Gastrocnemius medialis (tissue), 4 donors: Measurements from ENCODE around the gene CDCA8.

Experiments
- POLR2A ChIP-seq, 2 donors: fragments of 450-650 bp; IDR thresholded peaks; one replicate each; pipeline ENCODE4 v1.6.1; 2017; ENCODE audit warnings: antibody characterized with exemption in 2 of 2, mild to moderate bottlenecking in 2 of 2, moderate library complexity in 2 of 2
- TF ChIP-seq, protein P1 (sequence below), 5 experiments: fragments of 450-650 bp in 3 of 5; fragments of 200-600 bp in 2 of 5; sonication (generic) in 2 of 5; IDR thresholded peaks in 4 of 5; conservative IDR thresholded peaks in 1 of 5; 1 replicate in 4 of 5; 2 replicates in 1 of 5; pipeline ENCODE4 v1.5.1; 2016 to 2019; ENCODE audit warnings: antibody characterized with exemption in 5 of 5, mild to moderate bottlenecking in 3 of 5, moderate library complexity in 3 of 5

- TF ChIP-seq, protein P1, sequence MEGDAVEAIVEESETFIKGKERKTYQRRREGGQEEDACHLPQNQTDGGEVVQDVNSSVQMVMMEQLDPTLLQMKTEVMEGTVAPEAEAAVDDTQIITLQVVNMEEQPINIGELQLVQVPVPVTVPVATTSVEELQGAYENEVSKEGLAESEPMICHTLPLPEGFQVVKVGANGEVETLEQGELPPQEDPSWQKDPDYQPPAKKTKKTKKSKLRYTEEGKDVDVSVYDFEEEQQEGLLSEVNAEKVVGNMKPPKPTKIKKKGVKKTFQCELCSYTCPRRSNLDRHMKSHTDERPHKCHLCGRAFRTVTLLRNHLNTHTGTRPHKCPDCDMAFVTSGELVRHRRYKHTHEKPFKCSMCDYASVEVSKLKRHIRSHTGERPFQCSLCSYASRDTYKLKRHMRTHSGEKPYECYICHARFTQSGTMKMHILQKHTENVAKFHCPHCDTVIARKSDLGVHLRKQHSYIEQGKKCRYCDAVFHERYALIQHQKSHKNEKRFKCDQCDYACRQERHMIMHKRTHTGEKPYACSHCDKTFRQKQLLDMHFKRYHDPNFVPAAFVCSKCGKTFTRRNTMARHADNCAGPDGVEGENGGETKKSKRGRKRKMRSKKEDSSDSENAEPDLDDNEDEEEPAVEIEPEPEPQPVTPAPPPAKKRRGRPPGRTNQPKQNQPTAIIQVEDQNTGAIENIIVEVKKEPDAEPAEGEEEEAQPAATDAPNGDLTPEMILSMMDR (IDR thresholded peaks at IDR 0.05 in 4 of 5, conservative IDR thresholded peaks at IDR 0.05 in 1 of 5) = no peak
- TF ChIP-seq POLR2A (IDR thresholded peaks at IDR 0.05) = no peak
Measured at GRCh38 chr1:37652976-37653375, 39.3 kb upstream of the CDCA8 start.
